ENCODE results near the gene KCNQ1OT1.

- TF ChIP-seq CTCF (IDR thresholded peaks at IDR 0.05) (no peak), POLR2A (IDR thresholded peaks at IDR 0.05) (no peak)
Measured at GRCh38 chr11:2678396-2678795, 21.4 kb downstream of the KCNQ1OT1 start.

All from esophagus squamous epithelium (tissue), 4 donors.